Stimulated activated memory B cell treated with anti-CD40 and anti-IgM and Interleukin-4, amounts not matched to agents 10 μg/mL and 1 μg/mL and 100 μg/mL, for 72 hours (primary cell): ENCODE results near the gene ITPR2.
"Not testable (repeated sequence)": the region's sequence is repeated elsewhere in the genome, so short reads cannot be mapped to it uniquely, and the experiment has no call there.

Source experiments
- ATAC-seq: fragments of 150-1000 bp; cut with Tn5 transposase; 2 replicates; pipeline ENCODE4 v1.10.0; 2021
- H3K27ac Mint-ChIP-seq: one replicate; pipeline ENCODE4 v1.8.0; 2022; ENCODE audit warnings: mild to moderate bottlenecking, mixed read lengths
- H3K27me3 Mint-ChIP-seq: one replicate; pipeline ENCODE4 v1.8.0; 2022; ENCODE audit warnings: mixed read lengths
- H3K36me3 Mint-ChIP-seq: one replicate; pipeline ENCODE4 v1.8.0; 2022; ENCODE audit warnings: mixed read lengths
- H3K4me1 Mint-ChIP-seq: one replicate; pipeline ENCODE4 v1.8.0; 2022; ENCODE audit warnings: mixed read lengths
- H3K4me3 Mint-ChIP-seq: one replicate; pipeline ENCODE4 v1.8.0; 2022; ENCODE audit warnings: mild to moderate bottlenecking, moderate library complexity, mixed read lengths
- H3K9me3 Mint-ChIP-seq: one replicate; pipeline ENCODE4 v1.8.0; 2022; ENCODE audit warnings: mixed read lengths

The ITPR2 gene

GRCh38 chr12:26433701-26434100 lies 399.3 kb downstream of the ITPR2 start:
- H3K4me1 Mint-ChIP-seq, H3K27me3 Mint-ChIP-seq, H3K4me3 Mint-ChIP-seq, H3K9me3 Mint-ChIP-seq, ATAC-seq, H3K27ac Mint-ChIP-seq: not testable (repeated sequence)
- H3K36me3 Mint-ChIP-seq: peaks cover 21% of the 10 kb centered on the region

- ATAC-seq: no peak
- Mint-ChIP-seq H3K9me3 (no peaks in the 10 kb centered on the region), H3K4me1 (peaks cover 7% of the 10 kb centered on the region), H3K27me3 (no peaks in the 10 kb centered on the region), H3K4me3 (no peak overlapping the region), H3K36me3 (peaks cover 21% of the 10 kb centered on the region), H3K27ac (peak overlapping the region; percentile 44)
These were observed 401.8 kb downstream of the ITPR2 start for GRCh38 chr12:26431211-26431610.

- not testable (repeated sequence) for H3K27me3 Mint-ChIP-seq, ATAC-seq, H3K4me3 Mint-ChIP-seq, H3K9me3 Mint-ChIP-seq, H3K27ac Mint-ChIP-seq
- Mint-ChIP-seq H3K36me3 (peaks cover 21% of the 10 kb centered on the region), H3K4me1 (peaks cover 11% of the 10 kb centered on the region)
These were observed 402.4 kb downstream of the ITPR2 start for GRCh38 chr12:26430596-26430995.

- H3K4me1 Mint-ChIP-seq: peaks cover 5% of the 10 kb centered on the region
- no peaks in the 10 kb centered on the region for H3K9me3 Mint-ChIP-seq
- H3K36me3 Mint-ChIP-seq: peaks cover 21% of the 10 kb centered on the region
- no peak overlapping the region for H3K4me3 Mint-ChIP-seq
- ATAC-seq: no peak
- H3K27ac Mint-ChIP-seq: no peak overlapping the region
- H3K27me3 Mint-ChIP-seq: no peaks in the 10 kb centered on the region
These were observed 403.8 kb downstream of the ITPR2 start for GRCh38 chr12:26429070-26429691.

GRCh38 chr12:26428420-26428819 lies 404.6 kb downstream of the ITPR2 start:
- Mint-ChIP-seq H3K27me3 (no peaks in the 10 kb centered on the region), H3K36me3 (peaks cover 21% of the 10 kb centered on the region)
- no peak for ATAC-seq

GRCh38 chr12:26426652-26427051 lies 406.3 kb downstream of the ITPR2 start:
- no peaks in the 10 kb centered on the region for H3K27me3 Mint-ChIP-seq
- ATAC-seq: no peak
- peaks cover 5% of the 10 kb centered on the region for H3K4me1 Mint-ChIP-seq

More at GRCh38 chr12:26428420-26428819, 404.6 kb downstream of the ITPR2 start:
- Mint-ChIP-seq H3K27ac (no peak overlapping the region), H3K9me3 (no peaks in the 10 kb centered on the region), H3K4me1 (peaks cover 5% of the 10 kb centered on the region), H3K4me3 (no peak overlapping the region)

GRCh38 chr12:26425587-26426260 lies 407.3 kb downstream of the ITPR2 start:
- Mint-ChIP-seq H3K27me3 (no peaks in the 10 kb centered on the region), H3K4me1 (peaks cover 9% of the 10 kb centered on the region), H3K36me3 (peaks cover 6% of the 10 kb centered on the region), H3K9me3 (no peaks in the 10 kb centered on the region), H3K27ac (peak overlapping the region; percentile 62), H3K4me3 (no peak overlapping the region)
- ATAC-seq: peak; percentile 41

More at GRCh38 chr12:26426652-26427051, 406.3 kb downstream of the ITPR2 start:
- peaks cover 5% of the 10 kb centered on the region for H3K36me3 Mint-ChIP-seq
- no peak overlapping the region for H3K27ac Mint-ChIP-seq
- H3K9me3 Mint-ChIP-seq: no peaks in the 10 kb centered on the region
- H3K4me3 Mint-ChIP-seq: no peak overlapping the region

- ATAC-seq: no peak
- H3K4me3 Mint-ChIP-seq: no peak overlapping the region
- no peaks in the 10 kb centered on the region for H3K27me3 Mint-ChIP-seq
- peaks cover 2% of the 10 kb centered on the region for H3K9me3 Mint-ChIP-seq
- H3K4me1 Mint-ChIP-seq: peaks cover 9% of the 10 kb centered on the region
- H3K27ac Mint-ChIP-seq: peak overlapping the region; percentile 63
- peaks cover 16% of the 10 kb centered on the region for H3K36me3 Mint-ChIP-seq
These were observed 410.1 kb downstream of the ITPR2 start for GRCh38 chr12:26422839-26423398.

- Mint-ChIP-seq H3K36me3 (peaks cover 51% of the 10 kb centered on the region), H3K27ac (no peak overlapping the region), H3K4me1 (peaks cover 4% of the 10 kb centered on the region), H3K27me3 (no peaks in the 10 kb centered on the region), H3K4me3 (no peak overlapping the region), H3K9me3 (peaks cover 2% of the 10 kb centered on the region)
- ATAC-seq: no peak
These were observed 416.4 kb downstream of the ITPR2 start for GRCh38 chr12:26416550-26416949.

- no peaks in the 10 kb centered on the region for H3K4me1 Mint-ChIP-seq
These were observed 422.3 kb downstream of the ITPR2 start for GRCh38 chr12:26410689-26411088.

GRCh38 chr12:26406813-26407212 lies 426.2 kb downstream of the ITPR2 start:
- no peaks in the 10 kb centered on the region for H3K9me3 Mint-ChIP-seq
- no peak overlapping the region for H3K4me3 Mint-ChIP-seq
- H3K27ac Mint-ChIP-seq: no peak overlapping the region
- peaks cover 10% of the 10 kb centered on the region for H3K36me3 Mint-ChIP-seq
- no peaks in the 10 kb centered on the region for H3K27me3 Mint-ChIP-seq
- no peak for ATAC-seq
- H3K4me1 Mint-ChIP-seq: no peaks in the 10 kb centered on the region

More at GRCh38 chr12:26410689-26411088, 422.3 kb downstream of the ITPR2 start:
- peaks cover 36% of the 10 kb centered on the region for H3K36me3 Mint-ChIP-seq
- H3K27ac Mint-ChIP-seq: no peak overlapping the region
- H3K27me3 Mint-ChIP-seq: no peaks in the 10 kb centered on the region
- H3K4me3 Mint-ChIP-seq: no peak overlapping the region
- no peaks in the 10 kb centered on the region for H3K9me3 Mint-ChIP-seq
- ATAC-seq: no peak

GRCh38 chr12:26406391-26406790 lies 426.6 kb downstream of the ITPR2 start:
- H3K4me3 Mint-ChIP-seq: no peak overlapping the region
- ATAC-seq: no peak
- no peaks in the 10 kb centered on the region for H3K27me3 Mint-ChIP-seq
- no peak overlapping the region for H3K27ac Mint-ChIP-seq
- peaks cover 9% of the 10 kb centered on the region for H3K36me3 Mint-ChIP-seq
- H3K9me3 Mint-ChIP-seq: no peaks in the 10 kb centered on the region
- H3K4me1 Mint-ChIP-seq: no peaks in the 10 kb centered on the region

GRCh38 chr12:26403601-26404000 lies 429.4 kb downstream of the ITPR2 start:
- no peak overlapping the region for H3K4me3 Mint-ChIP-seq
- H3K27me3 Mint-ChIP-seq: no peaks in the 10 kb centered on the region
- no peaks in the 10 kb centered on the region for H3K9me3 Mint-ChIP-seq
- no peak for ATAC-seq
- H3K27ac Mint-ChIP-seq: no peak overlapping the region
- H3K36me3 Mint-ChIP-seq: no peaks in the 10 kb centered on the region
- no peaks in the 10 kb centered on the region for H3K4me1 Mint-ChIP-seq

- peak; percentile 55 for ATAC-seq
- no peaks in the 10 kb centered on the region for H3K9me3 Mint-ChIP-seq
These were observed 430.3 kb downstream of the ITPR2 start for GRCh38 chr12:26402648-26403047.

GRCh38 chr12:26401874-26402273 lies 431.1 kb downstream of the ITPR2 start:
- Mint-ChIP-seq H3K27ac (no peak overlapping the region), H3K9me3 (no peaks in the 10 kb centered on the region), H3K4me3 (no peak overlapping the region), H3K27me3 (no peaks in the 10 kb centered on the region), H3K4me1 (no peaks in the 10 kb centered on the region), H3K36me3 (no peaks in the 10 kb centered on the region)
- ATAC-seq: no peak

More at GRCh38 chr12:26402648-26403047, 430.3 kb downstream of the ITPR2 start:
- Mint-ChIP-seq H3K27ac (no peak overlapping the region), H3K36me3 (no peaks in the 10 kb centered on the region), H3K27me3 (no peaks in the 10 kb centered on the region), H3K4me3 (no peak overlapping the region), H3K4me1 (no peaks in the 10 kb centered on the region)

GRCh38 chr12:26400627-26401026 lies 432.4 kb downstream of the ITPR2 start:
- Mint-ChIP-seq H3K9me3 (no peaks in the 10 kb centered on the region), H3K27me3 (no peaks in the 10 kb centered on the region), H3K36me3 (no peaks in the 10 kb centered on the region), H3K4me1 (no peaks in the 10 kb centered on the region), H3K27ac (no peak overlapping the region), H3K4me3 (no peak overlapping the region)
- ATAC-seq: no peak
